ENCODE results near the gene PRPF40A. TPM values are rescaled to one million over a fixed set of nuclear protein-coding genes. Genes with fewer than 3 reads are reported as not detected.

Gene PRPF40A
- total and polyA plus RNA-seq, 9 of the 15 experiments (the other 6 are each of a cell fraction or from before 2014, with no cell fraction given): 168 to 304 (median 264) TPM

GRCh38 chr2:152718076-152718908, 1.0 kb upstream of the PRPF40A start, which contains the start of gene ARL6IP6 (continued):
- TF ChIP-seq GMEB1 (CRISPR knock-in tag; IDR thresholded peaks at IDR 0.05): peak; percentile 63; the same call in 1 of the 2 replicates
- peak; percentile 19; the same call in 1 of the 2 replicates for TF ChIP-seq KDM2B (CRISPR knock-in tag; IDR thresholded peaks at IDR 0.05)
- peak; percentile 78 for TF ChIP-seq GTF2F1 (IDR thresholded peaks at IDR 0.05; ENCODE audit: low read depth, low read length)
- peak; percentile 79 for TF ChIP-seq BHLHE40 (IDR thresholded peaks at IDR 0.05; ENCODE audit: low read length)
- TF ChIP-seq SMARCB1 (IDR thresholded peaks at IDR 0.05; ENCODE audit: insufficient read length, low read depth): no peak
- peak; percentile 49 for TF ChIP-seq E2F6 (IDR thresholded peaks at IDR 0.05; ENCODE audit: borderline replicate concordance in 1 of 2, extremely low read depth in 1 of 2, insufficient read depth in 1 of 2, insufficient read length in 1 of 2, low read depth in 1 of 2, low read length in 1 of 2, poor library complexity in 1 of 2, severe bottlenecking in 1 of 2)
- no peak for TF ChIP-seq ZNF583 (CRISPR knock-in tag; IDR thresholded peaks at IDR 0.05)
- TF ChIP-seq POLR2H (tag; IDR thresholded peaks at IDR 0.05; ENCODE audit: low read depth): peak; percentile 91
- no peak for TF ChIP-seq SNRNP70 (optimal IDR thresholded peaks at IDR 0.05; ENCODE audit: low read depth, low read length)
- no peak for TF ChIP-seq MED1 (CRISPR knock-in tag; IDR thresholded peaks at IDR 0.05; ENCODE audit: borderline replicate concordance)
- TF ChIP-seq ZBTB2 (IDR thresholded peaks at IDR 0.05): no peak; the same call in 1 of the 2 replicates
- TF ChIP-seq PHF21A (IDR thresholded peaks at IDR 0.05; ENCODE audit: borderline replicate concordance, low read depth): no peak
- TF ChIP-seq MAZ (CRISPR knock-in tag; conservative IDR thresholded peaks at IDR 0.05 in 1 of 2, IDR thresholded peaks at IDR 0.05 in 1 of 2): peak; percentile 78 to 92; a peak in 3 of 4 replicates
- TF ChIP-seq E2F1 (CRISPR knock-in tag; IDR thresholded peaks at IDR 0.05): peak; percentile 90
- TF ChIP-seq CBX1 (IDR thresholded peaks at IDR 0.05; ENCODE audit: low read depth): peak; percentile 80; the same call in 1 of the 2 replicates
- TF ChIP-seq RB1 (IDR thresholded peaks at IDR 0.05; ENCODE audit: low read depth): peak; percentile 99
- TF ChIP-seq SREBF2 (CRISPR knock-in tag; IDR thresholded peaks at IDR 0.05): no peak
- no peak; the same call in 1 of the 2 replicates for TF ChIP-seq ARID2 (IDR thresholded peaks at IDR 0.05)
- TF ChIP-seq NCOR1 (IDR thresholded peaks at IDR 0.05): peak; percentile 50; the same call in 1 of the 2 replicates
- TF ChIP-seq CCAR2 (IDR thresholded peaks at IDR 0.05; ENCODE audit: low read depth, low read length): no peak
